Activated gamma-delta T cell treated with anti-CD3 and anti-CD28 coated beads, Interleukin-2, amount 50 U/mL, for 16 hours (primary cell): ENCODE data around the gene CLN3.
"Not testable (repeated sequence)": the region's sequence is repeated elsewhere in the genome, so short reads cannot be mapped to it uniquely, and the experiment has no call there.

Experiments used
- DNase-seq: peaks from one replicate; pipeline ENCODE4 v3.0.0-alpha.2; 2020; ENCODE audit warnings: low read depth

The CLN3 gene

DNA sequence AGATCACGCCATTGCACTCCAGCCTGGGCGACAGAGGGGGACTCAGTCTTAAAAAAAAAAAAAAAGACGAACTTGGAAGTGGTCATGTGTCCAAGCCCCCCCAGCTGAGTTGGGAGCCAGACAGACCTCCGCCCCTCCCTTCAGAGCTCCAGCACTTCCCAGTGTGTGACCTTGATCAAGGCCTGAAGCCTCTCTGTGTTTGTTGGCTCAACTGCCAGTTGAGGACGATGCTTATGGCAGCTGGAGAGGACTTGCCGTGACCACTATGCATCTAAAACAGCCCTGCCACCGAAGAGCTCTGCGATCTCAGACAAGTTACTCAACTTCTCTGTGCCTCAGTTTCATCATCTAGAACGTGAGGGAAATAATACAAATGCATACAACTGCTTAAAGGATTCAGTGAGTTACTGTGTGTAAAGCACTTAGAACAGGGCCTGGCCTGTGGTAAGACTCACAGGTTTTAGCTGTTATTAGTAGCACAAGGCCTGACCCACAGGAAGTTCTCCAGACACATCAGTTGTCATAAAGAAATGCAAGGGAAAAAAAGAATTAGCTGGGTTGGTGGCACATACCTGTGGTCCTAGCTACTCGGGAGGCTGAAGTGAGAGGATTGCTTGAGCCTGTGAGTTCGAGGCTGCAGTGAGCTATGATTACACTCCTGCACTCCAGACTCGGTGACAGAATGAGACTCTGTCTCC, 21.8 kb upstream of the CLN3 start:
- DNase-seq, result no peak

DNA sequence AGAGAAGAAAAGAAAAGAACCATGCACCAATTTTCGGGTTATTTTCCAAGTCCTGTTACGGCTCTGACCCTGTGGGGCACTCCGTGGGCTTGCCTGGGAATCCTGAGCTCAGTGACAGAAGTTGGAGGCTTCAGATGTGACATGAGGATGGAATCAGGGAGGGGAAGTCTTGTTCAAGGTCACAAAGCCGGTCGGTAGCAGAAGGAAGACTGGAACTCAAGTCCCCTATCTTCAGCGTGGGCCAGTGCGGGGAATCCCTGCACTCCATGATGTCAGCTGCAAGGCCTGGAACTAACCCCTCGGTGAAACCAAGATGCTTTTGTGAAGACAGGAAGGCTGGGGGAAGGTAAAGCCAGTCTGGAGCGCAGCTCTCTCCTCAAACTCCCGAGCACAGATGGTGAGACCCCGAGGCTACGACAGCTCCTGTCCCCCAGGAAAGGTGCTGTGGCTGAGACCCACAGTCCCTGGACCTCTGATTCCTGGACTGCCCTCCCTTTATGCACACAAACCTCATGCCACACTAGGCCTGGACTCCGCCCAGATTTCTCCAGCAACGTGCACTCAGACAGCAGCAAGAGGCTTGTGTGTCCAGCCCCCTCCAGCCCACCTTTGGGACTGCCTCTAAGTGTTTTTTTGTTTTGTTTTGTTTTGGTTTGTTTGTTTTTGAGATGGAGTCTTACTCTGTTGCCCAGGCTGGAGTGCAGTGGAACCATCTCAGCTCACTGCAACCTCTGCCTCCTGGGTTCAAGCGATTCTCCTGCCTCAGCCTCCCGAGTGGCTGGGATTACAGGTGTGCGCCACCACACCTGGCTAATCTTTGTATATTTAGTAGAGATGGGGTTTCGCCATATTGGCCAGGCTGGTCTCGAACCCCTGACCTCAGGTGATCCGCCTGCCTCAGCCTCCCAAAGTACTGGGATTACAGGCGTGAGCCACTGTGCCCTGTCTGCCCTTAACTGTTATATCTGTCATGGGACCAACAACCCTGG, 20.2 kb upstream of the CLN3 start:
- no peak for DNase-seq

DNA sequence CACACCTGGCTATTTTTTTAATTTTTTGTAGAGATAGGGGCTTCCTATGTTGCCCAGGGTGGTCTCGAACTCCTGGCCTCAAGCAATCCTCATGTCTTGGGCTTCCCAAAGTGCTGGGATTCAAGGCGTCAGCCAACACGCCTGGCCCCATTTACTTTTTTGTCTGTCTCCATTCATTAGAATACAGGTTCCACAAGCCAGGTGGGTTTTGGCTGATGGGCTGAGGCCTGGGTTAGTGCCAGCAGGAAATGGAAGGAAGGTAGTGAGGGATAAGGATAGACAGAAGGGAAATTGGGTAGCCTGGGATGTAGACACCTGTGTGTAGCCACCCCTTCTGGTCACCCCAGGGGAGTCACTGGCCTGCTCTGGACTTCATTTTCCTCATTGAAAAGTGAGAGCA, 19.2 kb upstream of the CLN3 start:
- no peak for DNase-seq

DNA sequence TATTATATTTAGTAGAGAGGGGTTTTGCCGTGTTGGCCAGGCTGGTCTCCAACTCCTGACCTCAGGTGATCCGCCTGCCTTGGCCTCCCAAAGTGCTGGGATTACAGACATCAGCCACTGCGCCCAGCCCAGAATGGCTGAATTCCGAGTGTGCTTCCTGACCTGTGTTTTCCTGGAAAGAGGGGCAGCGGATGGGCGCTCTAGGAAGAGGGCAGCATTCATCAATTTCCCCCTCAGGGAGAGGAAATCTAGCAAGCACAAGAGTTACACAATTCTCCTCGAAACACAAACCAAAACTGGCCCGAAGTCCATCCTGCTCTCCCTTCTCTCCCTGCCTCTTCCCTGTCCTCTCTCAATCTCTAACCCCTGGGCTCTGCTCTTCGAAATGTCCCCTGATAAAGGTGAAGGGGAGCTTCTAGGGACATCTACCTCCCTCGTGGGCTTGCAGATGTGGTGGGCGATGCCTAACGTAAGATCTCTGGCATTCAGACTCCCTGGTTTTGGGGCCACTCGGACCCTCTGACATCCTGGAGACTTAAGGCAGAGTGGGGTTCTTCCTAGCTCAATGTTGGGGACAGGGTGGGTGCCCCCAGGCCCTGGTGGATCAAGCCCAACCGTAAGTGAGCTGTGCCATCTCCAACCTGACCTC, 13.7 kb upstream of the CLN3 start:
- no peak for DNase-seq

GRCh38 chr16:28504707-28505404, 13.0 kb upstream of the CLN3 start:
- no peak for DNase-seq

GRCh38 chr16:28503470-28504259, 11.8 kb upstream of the CLN3 start:
- DNase-seq, result no peak

DNA sequence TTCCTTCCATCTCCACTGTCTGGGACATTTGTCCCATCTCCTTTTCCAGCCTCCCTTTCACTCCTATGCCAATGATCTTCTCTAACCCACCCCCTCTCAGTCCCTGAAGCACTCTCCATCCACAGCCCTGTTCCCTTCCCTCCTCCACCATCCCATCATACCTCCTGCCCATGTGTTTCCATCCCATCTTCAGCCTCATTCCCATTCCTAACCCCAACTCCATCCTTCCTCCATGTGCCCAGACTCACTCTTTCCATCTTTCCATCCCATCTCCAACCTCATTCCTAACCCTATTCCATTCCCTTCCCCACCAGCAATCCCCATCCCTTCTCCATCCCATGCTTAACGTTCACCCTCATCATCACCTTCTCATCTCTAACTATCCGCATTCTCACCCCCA, 10.4 kb upstream of the CLN3 start:
- no peak for DNase-seq

- DNase-seq, result no peak
These were observed 9.7 kb upstream of the CLN3 start for GRCh38 chr16:28501258-28502232.

DNA sequence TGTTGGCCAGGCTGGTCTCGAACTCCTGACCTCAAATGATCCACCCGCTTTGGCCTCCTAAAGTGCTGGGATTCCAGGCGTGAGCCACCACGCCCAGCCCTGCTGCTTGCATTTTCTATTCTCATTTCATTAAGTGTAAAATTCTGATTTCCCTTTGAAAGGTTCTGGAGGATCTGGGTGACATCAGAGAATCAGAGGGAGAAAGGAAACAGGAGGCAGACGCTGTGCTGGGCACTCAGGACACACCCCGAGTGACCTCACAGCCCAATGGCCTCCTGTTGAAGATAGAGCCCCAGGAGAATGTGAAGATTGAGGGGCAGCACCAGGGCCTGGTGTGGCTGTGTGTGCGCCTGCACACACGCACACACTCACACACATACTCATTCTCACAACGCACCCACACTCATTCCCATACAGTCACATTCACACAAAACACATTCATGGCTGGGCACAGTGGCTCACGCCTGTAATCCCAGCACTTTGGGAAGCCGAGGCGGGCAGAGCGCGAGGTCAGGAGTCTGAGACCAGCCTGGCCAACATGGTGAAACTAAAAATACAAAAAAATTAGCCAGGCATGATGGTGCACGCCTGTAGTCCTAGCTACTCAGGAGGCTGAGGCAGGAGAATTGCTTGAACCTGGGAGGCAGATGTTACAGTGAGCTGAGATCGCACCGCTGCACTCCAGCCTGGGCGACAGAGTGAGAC, 8.8 kb upstream of the CLN3 start:
- not testable (repeated sequence) for DNase-seq

DNA sequence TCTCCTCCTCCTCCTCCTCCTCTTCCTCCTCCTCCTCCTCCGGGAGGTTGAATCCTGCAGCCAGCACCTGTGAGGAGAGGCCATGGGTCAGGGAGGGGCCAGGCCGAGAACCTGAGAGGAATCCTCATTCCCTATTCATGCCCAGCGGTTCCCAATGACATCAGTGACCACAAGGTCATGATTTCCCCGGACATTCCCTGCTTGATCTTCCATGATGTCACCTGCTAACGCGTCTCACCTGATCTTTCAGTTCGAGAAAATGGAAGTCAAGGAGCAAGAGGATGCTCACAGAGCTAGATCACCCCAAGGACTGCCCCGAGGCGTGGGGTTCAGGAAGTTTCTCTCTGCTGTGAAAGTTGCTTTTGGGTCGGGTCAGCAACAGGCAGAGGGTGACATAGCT, 8.0 kb upstream of the CLN3 start:
- DNase-seq, result no peak

DNA sequence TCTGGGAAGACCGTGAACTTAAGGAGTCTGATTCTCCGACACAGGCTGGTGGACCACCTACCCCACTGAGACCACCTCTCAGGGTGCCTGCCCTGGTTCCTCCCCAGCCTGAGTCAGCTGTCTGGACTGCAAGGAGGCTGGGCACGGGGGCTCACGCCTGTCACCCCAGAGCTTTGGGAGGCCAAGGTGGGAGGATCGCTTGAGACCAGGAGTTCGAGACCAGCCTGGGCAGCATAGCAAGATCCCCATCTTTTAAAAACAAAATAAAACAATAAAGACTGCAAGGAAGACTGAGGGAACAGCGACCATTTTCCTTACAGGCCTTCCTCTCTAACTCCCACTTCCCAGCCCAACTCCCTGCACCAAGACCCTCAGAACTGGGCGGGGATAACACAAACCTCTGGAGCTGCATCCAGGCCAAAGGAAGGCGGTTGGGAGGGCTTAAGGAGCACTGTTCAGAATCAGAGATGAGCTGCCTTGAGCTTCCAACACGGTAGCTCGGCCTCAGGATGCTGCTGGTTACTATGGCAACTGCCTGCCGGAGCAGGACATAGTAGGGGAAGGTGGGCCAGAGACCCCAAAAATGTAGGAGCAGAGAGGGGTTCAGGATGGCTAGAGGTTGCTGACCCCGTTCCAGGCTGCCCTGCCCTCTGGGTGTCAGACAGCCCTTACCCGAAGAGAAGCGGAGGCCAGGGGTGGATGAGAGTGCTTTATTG, 7.0 kb upstream of the CLN3 start:
- no peak for DNase-seq

DNA sequence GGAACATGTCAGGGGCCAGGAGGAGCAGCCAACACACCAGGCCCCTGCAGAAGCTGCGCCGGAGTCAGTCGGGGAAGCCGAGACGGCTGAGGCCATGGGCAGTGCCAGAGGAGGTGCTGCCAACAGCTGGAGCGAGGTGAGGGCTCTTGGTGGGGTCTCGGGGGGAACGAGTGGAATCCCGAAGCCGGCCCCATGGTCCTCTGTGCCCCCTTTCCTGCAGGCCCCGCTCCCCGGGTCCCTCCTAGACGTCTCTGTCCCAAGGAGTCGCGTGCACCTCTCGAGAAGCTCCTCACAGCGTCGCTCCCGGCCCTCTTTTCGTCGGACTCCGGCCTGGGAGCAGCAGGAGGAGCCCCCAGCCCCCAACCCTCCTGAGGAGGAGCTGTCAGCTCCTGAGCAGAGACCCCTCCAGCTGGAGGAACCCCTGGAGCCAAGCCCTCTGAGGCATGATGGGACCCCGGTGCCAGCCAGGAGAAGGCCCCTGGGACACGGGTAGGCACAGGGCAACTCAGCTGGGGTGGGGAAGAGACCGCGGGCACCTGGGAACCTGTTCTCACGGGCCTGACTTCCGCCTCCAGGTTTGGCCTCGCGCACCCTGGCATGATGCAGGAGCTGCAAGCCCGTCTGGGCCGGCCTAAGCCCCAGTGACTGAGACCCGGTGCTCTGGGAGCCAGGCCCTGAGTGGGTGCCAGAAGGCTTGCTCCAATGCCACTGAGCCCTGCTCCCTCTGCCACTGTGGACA, 6.2 kb upstream of the CLN3 start:
- DNase-seq, result no peak

GRCh38 chr16:28497386-28497785, 5.5 kb upstream of the CLN3 start:
- no peak for DNase-seq

GRCh38 chr16:28496844-28497243, 5.0 kb upstream of the CLN3 start:
- DNase-seq, result no peak

DNA sequence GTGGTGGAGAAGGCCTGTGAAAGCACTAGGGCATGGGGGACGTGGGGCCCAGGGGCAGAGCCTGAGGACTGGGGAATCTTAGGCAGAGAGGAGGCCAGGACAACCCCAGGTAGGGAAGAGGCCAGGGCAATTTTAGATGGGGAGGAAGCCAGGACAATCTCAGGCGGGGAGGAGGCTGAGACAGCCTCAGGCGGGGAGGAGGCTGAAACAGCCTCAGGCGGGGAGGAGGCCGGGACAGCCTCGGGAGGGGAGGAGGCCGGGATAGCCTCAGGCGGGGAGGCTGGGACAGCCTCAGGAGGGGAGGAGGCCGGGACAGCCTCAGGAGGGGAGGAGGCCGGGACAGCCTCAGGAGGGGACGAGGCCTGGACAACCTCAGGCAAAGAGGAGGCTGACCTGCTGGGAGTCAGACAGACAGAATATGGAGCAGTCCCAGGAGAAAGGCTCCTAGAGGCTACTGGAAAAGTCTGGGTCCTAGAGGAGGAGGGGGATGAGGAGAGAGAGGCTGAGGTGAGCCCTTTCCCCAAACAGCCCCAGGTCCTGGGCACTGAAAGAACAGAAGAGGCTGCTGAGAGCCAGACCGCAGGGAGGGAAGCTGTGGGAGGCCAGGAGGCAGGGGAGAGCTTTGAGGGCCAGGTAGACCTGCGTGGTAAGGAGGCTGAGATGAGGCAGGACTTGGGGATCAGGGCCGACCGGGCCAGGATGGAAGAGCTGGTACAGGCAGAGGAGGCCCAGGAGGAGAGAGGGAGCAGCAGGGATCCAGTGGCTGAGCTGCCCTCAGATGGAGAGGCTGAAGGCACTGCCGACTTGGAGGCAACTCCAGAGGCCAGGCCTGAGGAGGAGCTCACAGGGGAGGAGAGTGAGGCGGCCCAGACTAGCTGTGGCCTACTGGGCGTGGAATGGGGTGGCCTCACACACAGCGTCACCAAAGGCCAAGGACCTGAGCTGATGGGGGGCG, 4.2 kb upstream of the CLN3 start:
- DNase-seq, result no peak

DNA sequence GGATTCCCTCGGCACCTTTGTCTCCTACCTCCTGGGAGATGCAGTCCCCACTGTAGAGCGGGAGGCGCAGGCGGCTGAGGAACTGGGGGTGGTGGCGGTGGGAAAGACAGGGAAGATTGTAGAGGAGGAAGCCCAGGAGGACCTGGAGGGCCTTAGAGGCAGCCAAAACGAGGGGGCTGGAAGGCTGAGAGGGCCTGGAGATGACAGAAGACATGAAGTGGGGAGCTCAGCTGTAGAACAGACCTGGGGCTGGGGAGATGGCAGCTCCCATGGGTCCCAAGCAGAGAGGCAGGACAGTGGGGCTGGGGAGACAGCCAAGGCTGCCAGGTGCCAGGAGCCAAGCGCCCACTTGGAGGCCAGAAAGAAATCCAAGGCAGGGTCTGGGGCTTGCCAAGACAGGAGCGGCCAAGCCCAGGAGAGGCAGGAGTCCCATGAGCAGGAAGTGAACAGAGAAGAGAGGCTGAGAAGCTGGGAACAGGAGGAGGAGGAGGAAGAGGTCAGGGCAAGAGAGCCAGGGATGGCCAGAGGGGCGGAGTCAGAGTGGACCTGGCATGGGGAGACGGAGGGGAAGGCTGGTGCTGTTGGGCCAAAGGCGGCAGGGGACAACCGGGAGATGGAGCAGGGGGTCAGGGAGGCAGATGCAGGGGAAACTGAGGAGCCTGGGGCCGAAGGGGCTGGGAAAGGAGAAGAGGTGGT, 3.4 kb upstream of the CLN3 start:
- no peak for DNase-seq
